Measurements from ENCODE around the gene SEC24D. TPM values are rescaled to one million over a fixed set of nuclear protein-coding genes. Genes with fewer than 3 reads are reported as not detected.

SEC24D gene
- total RNA-seq, 1 experiment from 2014 or later = 13.4 TPM

- ATAC-seq = no peak
- no peaks in the 10 kb centered on the region for H3K9me3 ChIP-seq (ENCODE audit: control insufficient read depth, insufficient read depth, low read depth, low read length)
- H3K36me3 ChIP-seq (ENCODE audit: control insufficient read depth, insufficient read depth, low read length) = no peaks in the 10 kb centered on the region
- CTCF ChIA-PET = interaction anchor here (0.6 kb wide), 1 partner anchor 18 kb away, joined by 5 read pairs; no protein-coding TSS in a partner anchor
- in situ Hi-C loops (cut with HindIII; ENCODE audit: low pct_unique_long_range_greater_than_20kb, low sequenced_read_pairs) (no loop called here), intact Hi-C loops (cut with micrococcal nuclease; ENCODE audit: unreplicated experiment) (no loop called here)
- no peak overlapping the region for H3K27ac ChIP-seq (ENCODE audit: low read length)
- no peaks in the 10 kb centered on the region for H3K4me1 ChIP-seq (ENCODE audit: control insufficient read depth, insufficient read depth, low read length)
- POLR2A ChIA-PET = no interaction called here
- TF ChIP-seq CTCF (IDR thresholded peaks at IDR 0.05) = no peak
- no peak for TF ChIP-seq TCF7L2 (IDR thresholded peaks at IDR 0.05; ENCODE audit: low read depth, low read length)
- no peak for TF ChIP-seq SIN3A (IDR thresholded peaks at IDR 0.05; ENCODE audit: borderline replicate concordance, insufficient read depth, low read depth, low read length)
- TF ChIP-seq POLR2AphosphoS5 (IDR thresholded peaks at IDR 0.05; ENCODE audit: low read depth, low read length) = no peak
- no peak for TF ChIP-seq REST (IDR thresholded peaks at IDR 0.05; ENCODE audit: insufficient read depth in 1 of 2, low read depth in 2 of 2, low read length in 1 of 2)
- DNase-seq (ENCODE audit: low read depth, low spot score) = no peak
- no peaks in the 10 kb centered on the region for H3K27me3 ChIP-seq (ENCODE audit: control insufficient read depth, insufficient read depth, low read length)
- no TSS peak for BruUV-seq (replicated peaks)
- H3K4me3 ChIP-seq (ENCODE audit: low read depth in 2 of 2, low read length in 2 of 2) = no peak overlapping the region
These were observed 112.6 kb downstream of the SEC24D start for GRCh38 chr4:118723369-118723768.

- intact Hi-C loops (cut with micrococcal nuclease; ENCODE audit: unreplicated experiment) = no loop called here
- Histone ChIP-seq H3K27me3 (ENCODE audit: control insufficient read depth, insufficient read depth, low read length) (no peaks in the 10 kb centered on the region), H3K4me1 (ENCODE audit: control insufficient read depth, insufficient read depth, low read length) (no peaks in the 10 kb centered on the region), H3K9me3 (ENCODE audit: control insufficient read depth, insufficient read depth, low read depth, low read length) (no peaks in the 10 kb centered on the region), H3K27ac (ENCODE audit: low read length) (no peak overlapping the region), H3K36me3 (ENCODE audit: control insufficient read depth, insufficient read depth, low read length) (no peaks in the 10 kb centered on the region), H3K4me3 (ENCODE audit: low read depth in 2 of 2, low read length in 2 of 2) (no peak overlapping the region)
- BruUV-seq (replicated peaks) = no TSS peak
- ChIA-PET POLR2A (no interaction called here), CTCF (no interaction called here)
- DNase-seq (ENCODE audit: low read depth, low spot score) (no peak), ATAC-seq (no peak)
- in situ Hi-C loops (cut with HindIII; ENCODE audit: low pct_unique_long_range_greater_than_20kb, low sequenced_read_pairs) = no loop called here
- TF ChIP-seq CTCF (IDR thresholded peaks at IDR 0.05) = no peak
These were observed 114.2 kb downstream of the SEC24D start for GRCh38 chr4:118721752-118722151.

Data from Panc1 (cell line).